Measurements from ENCODE around the gene ARCN1. TPM values are rescaled to one million over a fixed set of nuclear protein-coding genes. Genes with fewer than 3 reads are reported as not detected.

The ARCN1 gene
- total RNA-seq, 1 donor from 2014 or later: 73.9 TPM

GRCh38 chr11:118639899-118640298, 67.7 kb downstream of the ARCN1 start:
- DNase-seq: no peak

GRCh38 chr11:118640332-118641154, 68.3 kb downstream of the ARCN1 start:
- DNase-seq: no peak

GRCh38 chr11:118641397-118642019, 69.3 kb downstream of the ARCN1 start:
- no peak for DNase-seq

- DNase-seq: no peak
Observed at GRCh38 chr11:118643142-118643994, 71.2 kb downstream of the ARCN1 start.

- no peak for DNase-seq
Observed at GRCh38 chr11:118643995-118644345, 71.8 kb downstream of the ARCN1 start.

- DNase-seq: no peak
Observed at GRCh38 chr11:118644496-118644895, 72.3 kb downstream of the ARCN1 start.

GRCh38 chr11:118645066-118645715, 73.0 kb downstream of the ARCN1 start:
- DNase-seq: no peak

GRCh38 chr11:118646393-118646792, 74.2 kb downstream of the ARCN1 start:
- DNase-seq: no peak

GRCh38 chr11:118648291-118648690, 76.1 kb downstream of the ARCN1 start:
- DNase-seq: no peak

- no peak for DNase-seq
Observed at GRCh38 chr11:118649941-118650340, 77.7 kb downstream of the ARCN1 start.

- DNase-seq: no peak
Observed at GRCh38 chr11:118650366-118650765, 78.2 kb downstream of the ARCN1 start.

GRCh38 chr11:118651820-118652219, 79.6 kb downstream of the ARCN1 start:
- no peak for DNase-seq

Small RNAs within 50 kb of the gene (small RNA-seq; reads per million reads assigned to genes)
- gene RNU6-1157P: not detected

Other genes starting within 250 kb of the ARCN1 start
- gene CD3D, start 229.7 kb upstream of the ARCN1 start, total RNA-seq: not detected
- gene CD3G, start 228.1 kb upstream of the ARCN1 start, total RNA-seq: not detected
- gene UBE4A, start 212.8 kb upstream of the ARCN1 start, total RNA-seq: 59.7 TPM
- gene ATP5MG, start 170.8 kb upstream of the ARCN1 start, total RNA-seq: 67.4 TPM
- 55.4 TPM for gene KMT2A, start 135.9 kb upstream of the ARCN1 start, total RNA-seq
- gene TTC36, start 44.9 kb upstream of the ARCN1 start, total RNA-seq: 2.7 TPM
- gene TMEM25, start 41.2 kb upstream of the ARCN1 start, total RNA-seq: 40.7 TPM
- gene IFT46, start 6.5 kb upstream of the ARCN1 start, total RNA-seq: 51.9 TPM
- gene PHLDB1, start 35.2 kb downstream of the ARCN1 start, total RNA-seq: 65.8 TPM
- not detected for gene TREH, start 107.2 kb downstream of the ARCN1 start, total RNA-seq
- 283 TPM for gene DDX6, start 218.8 kb downstream of the ARCN1 start, total RNA-seq